ENCODE data around the gene NDUFV3. TPM values are rescaled to one million over a fixed set of nuclear protein-coding genes. Genes with fewer than 3 reads are reported as not detected.
"Not testable (repeated sequence)": the region's sequence is repeated elsewhere in the genome, so short reads cannot be mapped to it uniquely, and the experiment has no call there.

NDUFV3 gene
- total RNA-seq, 2 experiments from 2014 or later, result 27.1 to 31.9 TPM

DNA sequence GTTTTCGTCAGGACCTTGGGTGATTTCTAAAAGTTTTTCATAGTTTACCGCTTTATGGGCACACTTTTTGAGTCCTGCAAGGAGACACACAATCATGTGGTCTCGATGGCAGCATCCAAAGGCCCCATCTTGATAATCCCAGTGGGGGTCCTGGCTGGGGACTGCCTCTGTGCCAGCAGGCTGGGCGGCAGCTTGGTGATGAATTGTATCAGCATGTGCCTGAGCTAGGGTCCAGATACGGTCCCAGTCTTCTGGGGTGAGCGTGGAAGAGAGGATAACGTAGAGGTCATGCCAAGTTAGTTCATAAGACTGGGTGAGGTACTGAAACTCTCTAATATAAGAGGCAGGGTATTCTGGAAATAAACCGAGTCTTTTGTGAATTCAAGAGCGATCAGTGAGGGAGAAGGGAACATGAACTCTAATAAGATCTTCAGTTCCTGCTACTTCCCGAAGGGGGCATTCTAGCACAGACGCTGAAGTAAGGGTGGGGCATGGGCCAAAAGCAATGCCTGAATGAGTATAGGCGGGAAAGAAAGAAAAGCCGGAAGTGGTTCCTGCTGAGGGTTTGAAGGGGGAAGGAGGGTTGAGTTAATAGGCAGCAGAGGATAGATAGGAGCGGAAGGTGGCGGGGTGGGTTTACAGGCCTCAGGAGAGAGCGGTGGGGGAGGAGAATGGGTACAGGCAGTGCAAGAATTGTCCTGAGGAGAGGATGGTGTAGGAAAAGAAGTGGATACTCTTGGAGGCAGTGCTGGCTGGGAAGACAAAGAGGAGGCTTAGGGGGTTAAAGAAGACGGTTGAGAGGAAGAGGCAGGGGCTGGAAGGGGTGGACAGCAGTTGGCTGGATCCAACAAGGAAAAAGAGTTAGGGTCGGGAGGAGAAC lies 30.7 kb downstream of the NDUFV3 start:
- DNase-seq (peak; percentile 91), ATAC-seq (peak; percentile 99)
- CTCF ChIA-PET, result no interaction called here
- Mint-ChIP-seq H3K4me3 (peak overlapping the region; percentile 51), H3K27me3 (no peaks in the 10 kb centered on the region), H3K27ac (peak overlapping the region; percentile 87), H3K9me3 (ENCODE audit: low read depth) (no peaks in the 10 kb centered on the region), H3K36me3 (no peaks in the 10 kb centered on the region), H3K4me1 (peaks cover 15% of the 10 kb centered on the region)

DNA sequence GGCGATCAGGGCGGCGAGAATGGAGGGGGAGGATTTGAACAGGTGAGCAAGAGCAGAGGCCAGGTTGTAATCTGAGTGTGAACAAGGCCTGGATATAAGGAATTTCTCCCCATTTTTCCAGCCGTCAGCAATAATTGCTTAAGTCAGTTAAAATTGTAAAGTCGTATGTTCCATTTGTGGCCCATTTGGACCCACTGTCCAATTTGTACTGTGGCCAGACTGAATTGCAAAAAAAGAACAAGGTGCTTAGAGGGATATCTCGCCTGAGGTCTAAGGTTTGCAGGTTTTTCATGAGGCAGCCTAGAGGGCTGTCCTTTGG lies 31.3 kb downstream of the NDUFV3 start:
- Mint-ChIP-seq H3K4me1 (peaks cover 15% of the 10 kb centered on the region), H3K27ac (peak overlapping the region; percentile 87), H3K36me3 (no peaks in the 10 kb centered on the region), H3K4me3 (peak overlapping the region; percentile 51), H3K27me3 (no peaks in the 10 kb centered on the region), H3K9me3 (ENCODE audit: low read depth) (no peaks in the 10 kb centered on the region)
- ATAC-seq (no peak), DNase-seq (no peak)
- CTCF ChIA-PET, result no interaction called here

DNA sequence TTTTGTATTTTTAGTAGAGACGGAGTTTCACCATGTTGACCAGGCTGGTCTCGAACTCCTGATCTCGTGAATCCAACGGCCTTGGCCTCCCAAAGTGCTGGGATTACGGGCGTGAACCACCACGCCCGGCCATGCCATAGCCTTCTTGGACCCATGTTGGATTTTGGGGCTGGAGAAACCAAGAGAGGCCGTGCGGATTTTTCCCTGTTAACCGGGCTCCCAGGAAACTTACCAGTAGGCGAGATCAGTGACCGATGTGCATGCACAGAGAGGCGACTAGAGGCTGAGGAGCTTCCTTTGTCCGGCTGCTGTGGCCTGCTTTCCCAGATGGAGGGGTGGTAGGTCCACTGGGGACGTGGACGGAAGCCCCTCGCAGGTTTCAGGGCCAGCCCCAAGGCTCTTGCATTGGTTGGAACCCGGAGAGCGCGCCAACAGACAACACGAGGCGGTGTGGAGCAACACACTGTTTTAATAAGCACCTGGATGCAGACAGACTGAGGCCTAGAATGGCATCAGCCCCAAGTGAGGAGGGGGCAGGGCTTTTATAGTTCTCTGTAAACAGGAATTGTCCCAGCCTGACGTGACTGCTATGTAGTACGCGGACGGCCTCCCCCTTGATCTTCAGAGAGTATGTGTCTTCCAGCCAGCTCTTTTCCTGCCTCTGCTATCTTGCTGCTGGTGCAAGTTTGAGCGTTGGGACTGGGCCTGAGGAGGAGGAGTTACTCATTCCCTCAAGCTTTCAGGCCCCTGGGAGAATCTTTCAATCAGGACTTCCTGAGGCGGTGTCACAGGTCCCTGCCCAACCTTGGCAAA lies 32.2 kb downstream of the NDUFV3 start, which contains the start of gene ERVH48-1:
Gene ERVH48-1, minus strand, starts transcription at position 517 of the 813 bp plus-strand sequence. CDS start 6,624 bp downstream, outside the sequence.
- CTCF ChIA-PET, result no interaction called here
- ATAC-seq, result no peak
- no peaks in the 10 kb centered on the region for H3K27me3 Mint-ChIP-seq
- peak within 1 kb of the TSS; percentile 87 for H3K27ac Mint-ChIP-seq
- no peak within 1 kb of the TSS for H3K4me3 Mint-ChIP-seq
- no peak for DNase-seq
- no peaks in the 10 kb centered on the region for H3K36me3 Mint-ChIP-seq
- peaks cover 15% of the 10 kb centered on the region for H3K4me1 Mint-ChIP-seq
- H3K9me3 Mint-ChIP-seq (ENCODE audit: low read depth), result no peaks in the 10 kb centered on the region

DNA sequence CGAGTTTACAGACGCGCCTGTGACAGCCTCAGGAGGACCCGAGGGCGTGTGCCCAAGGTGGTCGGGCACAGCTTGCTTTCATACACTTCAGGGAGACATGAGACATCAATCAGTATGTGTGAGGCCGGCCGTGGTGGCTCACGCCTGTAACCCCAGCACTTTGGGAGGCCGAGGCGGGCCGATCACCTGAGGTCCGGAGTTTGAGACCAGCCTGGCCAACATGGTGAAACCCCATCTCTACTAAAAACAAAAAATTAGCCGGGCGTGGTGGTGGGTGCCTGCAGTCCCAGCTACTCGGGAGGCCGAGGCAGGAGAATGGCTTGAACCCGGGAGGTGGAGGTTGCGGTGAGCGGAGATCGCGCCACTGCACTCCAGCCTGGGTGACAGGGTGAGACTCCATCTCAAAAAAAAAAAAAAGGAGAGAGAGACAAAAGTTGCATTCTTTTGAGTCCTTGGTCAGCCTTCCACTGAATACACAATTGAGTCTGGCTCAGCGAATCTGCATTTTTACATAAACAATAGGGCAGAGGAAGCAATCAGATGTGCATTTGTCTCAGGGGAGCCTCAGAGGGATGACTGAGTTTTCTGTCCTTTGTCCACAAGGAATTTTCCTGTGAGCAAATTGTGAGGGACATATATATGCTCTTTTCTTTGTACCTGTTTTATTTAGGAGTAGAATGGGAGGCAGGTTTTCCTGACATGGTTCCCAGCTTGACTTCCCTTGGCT lies 34.5 kb downstream of the NDUFV3 start:
- CTCF ChIA-PET, H3K27ac Mint-ChIP-seq: not testable (repeated sequence)

DNA sequence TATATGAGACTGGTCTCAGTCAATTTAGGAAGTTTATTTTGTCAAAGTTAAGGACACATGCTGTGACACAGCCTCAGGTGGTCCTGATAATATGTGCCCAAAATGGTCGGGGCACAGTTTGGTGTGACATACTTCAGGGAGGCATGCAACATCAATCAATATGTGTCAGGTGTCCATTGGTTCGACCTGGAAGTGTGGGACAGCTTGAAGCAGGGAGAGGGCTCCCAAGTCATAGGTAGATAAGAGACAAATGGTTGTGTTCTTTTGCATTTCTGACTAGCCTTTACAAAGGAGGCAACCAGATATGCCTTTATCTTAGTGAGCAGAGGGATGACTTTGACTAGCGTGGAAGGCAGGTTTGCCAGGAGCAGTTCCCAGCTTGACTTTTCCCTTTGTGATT lies 36.9 kb downstream of the NDUFV3 start:
- Mint-ChIP-seq H3K9me3 (ENCODE audit: low read depth) (no peaks in the 10 kb centered on the region), H3K27ac (no peak overlapping the region), H3K4me3 (no peak overlapping the region), H3K36me3 (no peaks in the 10 kb centered on the region), H3K4me1 (peaks cover 4% of the 10 kb centered on the region), H3K27me3 (no peaks in the 10 kb centered on the region)
- ATAC-seq, result no peak
- CTCF ChIA-PET, result no interaction called here
- DNase-seq, result no peak

More for the DNA sequence above, 34.5 kb downstream of the NDUFV3 start:
- not testable (repeated sequence) for H3K27me3 Mint-ChIP-seq; H3K4me3 Mint-ChIP-seq; ATAC-seq; DNase-seq; H3K9me3 Mint-ChIP-seq (ENCODE audit: low read depth); H3K36me3 Mint-ChIP-seq
- H3K4me1 Mint-ChIP-seq, result peaks cover 16% of the 10 kb centered on the region

DNA sequence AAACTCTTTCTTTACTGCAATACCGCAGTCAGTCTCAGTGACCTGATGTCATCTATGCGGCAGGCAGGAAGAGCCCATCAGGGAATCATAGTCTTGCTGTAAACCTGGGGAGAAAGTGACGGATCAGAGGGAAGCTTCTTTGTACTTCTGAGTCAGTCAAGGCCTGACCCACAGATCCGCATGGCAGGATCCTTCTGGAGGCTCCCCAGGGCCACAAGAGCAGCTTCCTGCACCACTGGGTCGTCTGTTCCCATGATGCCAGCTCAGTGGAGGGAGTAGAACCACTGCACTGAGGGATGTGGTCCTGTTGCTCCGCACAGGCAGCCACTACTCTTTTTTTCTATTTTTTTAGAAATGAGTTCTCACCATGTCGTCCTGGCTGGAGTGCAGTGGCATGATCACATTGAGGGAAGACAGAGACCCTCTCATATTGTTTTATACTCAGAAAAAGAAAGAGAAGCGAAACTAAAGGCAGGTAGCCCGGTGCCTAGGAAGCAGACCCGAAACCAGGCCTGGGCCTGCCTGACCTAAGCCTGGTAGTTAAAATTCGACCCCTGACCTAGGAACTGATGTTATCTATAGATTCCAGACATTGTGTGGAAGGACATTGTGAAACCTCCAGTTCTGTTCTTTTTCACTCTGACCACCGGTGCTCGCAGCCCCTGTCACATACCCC lies 38.6 kb downstream of the NDUFV3 start:
- ATAC-seq (no peak), DNase-seq (no peak)
- Mint-ChIP-seq H3K9me3 (ENCODE audit: low read depth) (no peaks in the 10 kb centered on the region), H3K27me3 (no peaks in the 10 kb centered on the region), H3K4me3 (no peak overlapping the region), H3K4me1 (peaks cover 4% of the 10 kb centered on the region), H3K36me3 (no peaks in the 10 kb centered on the region), H3K27ac (no peak overlapping the region)
- CTCF ChIA-PET, result no interaction called here

DNA sequence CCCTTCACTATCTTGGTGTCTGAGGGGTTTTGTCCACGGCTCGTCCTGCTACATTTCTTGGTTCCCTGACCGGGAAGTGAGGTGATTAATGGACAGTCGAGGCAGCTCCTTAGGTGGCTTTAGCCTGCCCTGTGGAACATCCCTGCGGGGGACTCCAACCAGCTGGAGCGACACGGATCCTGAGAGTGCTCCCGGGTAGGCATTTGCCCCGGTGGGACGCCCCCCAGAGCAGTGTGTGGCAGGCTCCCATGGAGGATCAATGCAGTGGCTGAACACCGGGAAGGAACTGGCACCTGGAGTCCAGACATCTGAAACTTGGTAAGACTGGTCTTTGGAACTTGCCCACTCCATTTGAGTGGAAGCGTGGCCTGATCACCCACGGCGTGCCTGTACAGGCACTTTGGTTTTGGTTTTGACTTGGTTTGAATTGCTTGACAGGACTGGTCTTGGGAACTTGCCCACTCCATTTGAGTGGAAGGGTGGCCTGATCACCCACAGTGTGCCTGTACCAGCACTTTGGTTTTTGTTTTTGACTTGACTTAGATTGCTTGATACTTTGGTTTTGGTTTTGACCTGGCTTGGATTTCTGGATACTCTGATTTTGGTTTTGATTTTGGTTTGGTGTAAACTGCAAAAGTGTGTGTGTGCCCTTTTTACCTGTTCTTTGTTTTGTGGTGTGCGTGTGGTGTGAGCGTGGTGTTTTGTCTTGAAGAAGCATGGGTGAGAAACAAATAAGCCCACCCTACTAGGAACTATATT lies 39.4 kb downstream of the NDUFV3 start:
- H3K27me3 Mint-ChIP-seq; H3K27ac Mint-ChIP-seq; H3K4me3 Mint-ChIP-seq; CTCF ChIA-PET; H3K9me3 Mint-ChIP-seq (ENCODE audit: low read depth); DNase-seq; H3K4me1 Mint-ChIP-seq; ATAC-seq; H3K36me3 Mint-ChIP-seq: not testable (repeated sequence)

DNA sequence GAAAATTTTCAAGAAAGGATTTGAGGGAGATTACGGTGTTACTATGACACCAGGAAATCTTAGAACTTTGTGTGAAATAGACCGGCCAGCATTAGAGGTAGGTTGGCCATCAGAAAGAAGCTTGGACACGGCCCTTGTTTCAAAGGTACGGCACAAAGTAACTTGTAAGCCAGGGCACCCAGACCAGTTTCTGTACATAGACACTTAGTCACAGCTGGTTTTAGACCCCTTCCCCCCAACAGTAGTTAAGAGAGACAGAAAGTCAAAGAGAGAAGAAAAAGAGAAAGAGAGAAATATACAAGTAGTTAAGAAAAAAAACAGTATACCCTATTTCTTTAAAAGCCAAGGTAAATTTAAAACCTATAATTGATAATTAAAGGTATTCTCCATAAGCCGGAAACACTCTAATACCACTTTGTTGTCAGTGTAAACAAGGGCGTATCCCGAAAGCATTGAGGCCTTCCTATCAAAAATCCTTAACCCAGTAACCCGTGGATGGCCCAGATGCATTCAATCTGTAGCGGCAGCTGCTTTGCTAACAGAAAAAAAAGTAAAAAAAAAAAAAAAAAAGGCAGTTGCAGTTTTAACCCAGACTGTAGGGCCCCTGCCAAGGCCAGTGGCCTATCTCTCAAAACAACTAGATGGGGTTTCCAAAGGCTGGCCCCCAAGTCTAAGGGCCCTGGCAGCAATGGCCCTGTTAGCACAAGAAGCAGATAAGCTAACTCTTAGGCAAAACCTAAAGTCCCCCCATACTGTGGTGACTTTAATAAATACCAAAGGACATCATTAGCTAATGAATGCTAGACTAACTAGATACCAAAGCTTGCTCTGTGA lies 40.2 kb downstream of the NDUFV3 start:
- H3K27me3 Mint-ChIP-seq; H3K9me3 Mint-ChIP-seq (ENCODE audit: low read depth); ATAC-seq; DNase-seq; H3K27ac Mint-ChIP-seq; H3K36me3 Mint-ChIP-seq; CTCF ChIA-PET; H3K4me3 Mint-ChIP-seq; H3K4me1 Mint-ChIP-seq: not testable (repeated sequence)

DNA sequence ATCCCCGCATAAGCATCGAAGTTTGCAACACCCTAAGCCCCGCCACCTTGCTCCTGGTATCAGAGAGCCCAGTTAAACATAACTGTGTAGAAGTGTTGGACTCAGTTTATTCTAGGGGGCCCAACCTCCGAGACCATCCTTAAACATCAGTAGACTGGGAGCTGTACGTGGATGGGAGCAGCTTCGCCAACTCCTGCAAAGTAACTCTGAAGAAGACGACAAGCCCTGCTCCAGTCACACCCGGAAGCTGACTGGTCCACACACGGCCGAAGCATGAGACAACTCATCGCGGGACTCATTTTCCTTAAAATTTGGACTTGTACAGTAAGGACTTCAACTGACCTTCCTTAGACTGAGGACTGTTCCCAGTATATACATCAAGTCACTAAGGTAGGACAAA lies 40.9 kb downstream of the NDUFV3 start:
- DNase-seq; H3K9me3 Mint-ChIP-seq (ENCODE audit: low read depth); CTCF ChIA-PET; H3K4me1 Mint-ChIP-seq; H3K4me3 Mint-ChIP-seq; H3K27me3 Mint-ChIP-seq; ATAC-seq; H3K27ac Mint-ChIP-seq; H3K36me3 Mint-ChIP-seq: not testable (repeated sequence)

DNA sequence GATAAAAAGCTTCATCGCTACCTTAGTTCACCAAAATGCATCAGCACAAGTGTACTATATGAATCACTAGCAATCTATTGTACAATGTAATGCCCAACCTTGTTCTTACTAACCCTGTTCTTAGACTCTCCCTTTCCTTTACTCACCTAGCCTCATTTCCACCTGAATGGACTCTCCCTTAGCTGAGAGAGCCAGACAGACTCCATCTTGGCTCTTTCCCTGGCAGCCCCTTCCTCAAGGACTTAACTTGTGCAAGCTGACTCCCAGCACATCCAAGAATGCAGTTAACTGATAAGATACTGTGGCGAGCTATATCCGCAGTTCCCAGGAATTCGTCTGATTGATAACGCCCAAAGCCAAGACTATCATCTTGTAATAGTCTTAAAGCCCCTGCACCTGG lies 43.3 kb downstream of the NDUFV3 start:
- H3K9me3 Mint-ChIP-seq (ENCODE audit: low read depth); CTCF ChIA-PET; H3K27me3 Mint-ChIP-seq; H3K4me3 Mint-ChIP-seq; DNase-seq; H3K36me3 Mint-ChIP-seq; H3K27ac Mint-ChIP-seq; H3K4me1 Mint-ChIP-seq; ATAC-seq: not testable (repeated sequence)

DNA sequence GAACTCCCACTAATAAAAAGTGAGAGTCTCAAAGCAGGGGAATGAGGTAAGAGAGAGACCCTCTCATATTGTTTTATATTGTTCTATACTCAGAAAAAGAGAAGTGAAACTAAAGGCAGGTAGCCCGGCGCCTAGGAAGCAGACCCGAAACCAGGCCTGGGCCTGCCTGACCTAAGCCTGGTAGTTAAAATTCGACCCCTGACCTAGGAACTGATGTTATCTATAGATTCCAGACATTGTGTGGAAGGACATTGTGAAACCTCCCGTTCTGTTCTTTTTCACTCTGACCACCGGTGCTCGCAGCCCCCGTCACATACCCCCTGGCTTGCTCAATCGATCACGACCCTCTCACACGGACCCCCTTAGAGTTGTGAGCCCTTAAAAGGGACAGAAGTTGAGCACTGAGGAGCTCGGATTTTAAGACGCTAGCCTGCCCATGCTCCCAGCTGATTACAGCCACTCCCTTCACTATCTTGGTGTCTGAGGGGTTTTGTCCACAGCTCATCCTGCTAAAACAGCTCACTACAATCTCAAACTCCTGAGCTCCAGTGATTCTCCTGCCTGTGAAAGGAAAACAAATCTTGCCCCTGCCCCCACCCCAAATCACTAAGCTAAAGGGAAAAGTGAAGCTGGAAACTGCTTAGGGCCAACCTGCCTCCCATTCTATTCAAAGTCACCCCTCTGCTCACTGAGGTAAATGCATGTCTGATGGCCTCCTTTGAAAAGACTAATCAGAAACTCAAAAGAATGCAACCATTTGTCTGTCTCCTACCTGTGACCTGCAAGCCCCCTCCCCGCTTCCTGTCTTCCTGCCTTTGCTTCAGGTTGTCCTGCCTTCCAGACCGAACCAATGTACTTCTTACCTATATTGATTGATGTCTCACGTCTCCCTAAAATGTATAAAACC lies 44.2 kb downstream of the NDUFV3 start:
- not testable (repeated sequence) for H3K36me3 Mint-ChIP-seq

More for the DNA sequence above, 44.2 kb downstream of the NDUFV3 start:
- ATAC-seq; H3K4me3 Mint-ChIP-seq; H3K27me3 Mint-ChIP-seq; H3K27ac Mint-ChIP-seq; DNase-seq; H3K4me1 Mint-ChIP-seq; H3K9me3 Mint-ChIP-seq (ENCODE audit: low read depth); CTCF ChIA-PET: not testable (repeated sequence)
